IPS-11a (cell line): ENCODE data around the gene SFSWAP.
"Not testable (repeated sequence)": the region's sequence is repeated elsewhere in the genome, so short reads cannot be mapped to it uniquely, and the experiment has no call there.

Source experiments
- H3K4me3 ChIP-seq: one replicate; pipeline ENCODE4 v1.5.1; 2013; ENCODE audit warnings: low read depth, low read length, control low read depth

Gene SFSWAP

DNA sequence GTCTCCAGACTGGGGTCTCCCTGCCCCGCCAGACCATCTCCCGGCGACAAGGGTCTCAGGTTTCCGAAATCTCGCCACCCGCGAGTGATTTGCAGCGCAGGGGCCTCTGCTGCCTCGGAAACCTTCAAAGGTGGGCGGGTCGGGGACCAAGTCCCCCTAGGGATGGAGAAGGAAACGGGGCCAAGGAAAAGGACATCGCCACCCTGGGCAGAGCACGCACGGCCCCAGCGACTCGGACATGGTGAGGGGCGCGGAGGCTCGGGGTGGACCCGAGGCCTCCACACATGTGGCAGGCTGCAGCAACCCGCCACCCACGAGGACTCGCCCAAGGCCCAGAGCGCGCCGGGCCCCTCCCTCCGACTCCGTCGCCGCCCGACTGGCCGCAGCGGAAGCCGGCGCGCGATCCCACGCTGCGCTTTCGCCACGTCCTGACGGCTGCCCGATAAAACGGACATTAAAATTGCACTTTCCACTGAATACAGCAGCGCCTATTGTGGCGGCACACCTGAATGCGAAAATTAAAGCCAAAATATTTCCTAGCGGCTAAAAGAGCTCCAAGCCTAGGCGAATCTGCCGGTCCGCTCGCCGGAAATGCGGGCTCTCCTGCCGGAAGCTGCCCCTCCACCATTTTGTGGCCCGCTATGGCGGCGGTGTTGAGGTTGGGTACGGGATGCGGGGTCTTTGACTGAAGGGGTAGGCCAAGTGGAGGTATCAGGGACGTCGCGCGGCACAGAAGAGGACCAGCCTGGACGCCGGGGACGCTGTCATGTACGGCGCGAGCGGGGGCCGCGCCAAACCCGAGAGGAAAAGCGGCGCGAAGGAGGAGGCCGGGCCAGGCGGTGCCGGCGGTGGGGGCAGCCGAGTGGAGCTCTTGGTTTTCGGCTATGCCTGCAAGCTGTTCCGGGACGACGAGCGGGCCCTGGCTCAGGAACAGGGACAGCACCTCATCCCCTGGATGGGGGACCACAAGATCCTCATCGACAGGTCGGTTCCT lies at the start of gene SFSWAP:
SFSWAP (plus strand) TSS at position 627 of the 994 bp plus-strand sequence; CDS start at position 767, 140 bp downstream.
- peak within 1 kb of the TSS; percentile 100 for H3K4me3 ChIP-seq

DNA sequence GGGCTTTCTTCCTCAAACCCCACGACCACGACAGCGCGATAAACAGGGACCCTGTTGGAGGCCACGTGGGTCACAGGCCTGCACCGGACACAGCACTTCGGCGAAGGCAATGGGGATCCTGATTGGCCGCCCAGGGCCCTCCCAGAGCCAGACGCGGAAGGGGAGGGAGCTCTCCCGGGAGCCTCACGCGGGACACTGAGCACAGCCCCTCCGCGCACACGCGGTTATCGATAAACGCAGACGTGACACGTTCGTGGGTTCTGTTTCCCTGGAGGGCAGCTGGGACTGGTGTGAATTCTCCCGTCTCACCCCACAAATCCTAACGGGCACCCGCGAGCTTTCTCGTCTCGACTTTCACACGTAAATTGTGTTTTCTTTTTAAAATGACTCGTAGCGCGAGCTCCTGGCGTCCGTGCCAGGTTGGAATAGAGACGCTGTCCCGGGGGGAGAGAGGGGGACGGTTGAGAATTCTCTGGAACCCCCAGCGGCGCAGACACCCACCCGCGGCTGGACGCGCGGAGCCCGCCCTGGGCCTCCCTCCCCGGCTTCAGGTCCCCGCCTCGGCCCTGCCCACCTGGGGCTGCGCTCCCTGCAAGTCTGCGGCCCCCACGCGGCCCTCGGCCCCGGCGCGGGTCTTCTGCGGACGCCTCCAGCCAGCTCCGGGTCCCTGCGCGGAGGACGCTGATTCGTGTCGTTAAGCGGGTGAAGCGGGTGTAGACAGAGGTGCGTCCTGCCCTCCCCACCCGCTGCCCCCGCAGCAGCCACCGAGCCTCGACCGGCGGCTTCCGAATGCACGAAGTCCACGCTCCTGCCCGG lies 49.5 kb upstream of the SFSWAP start:
- not testable (repeated sequence) for H3K4me3 ChIP-seq

DNA sequence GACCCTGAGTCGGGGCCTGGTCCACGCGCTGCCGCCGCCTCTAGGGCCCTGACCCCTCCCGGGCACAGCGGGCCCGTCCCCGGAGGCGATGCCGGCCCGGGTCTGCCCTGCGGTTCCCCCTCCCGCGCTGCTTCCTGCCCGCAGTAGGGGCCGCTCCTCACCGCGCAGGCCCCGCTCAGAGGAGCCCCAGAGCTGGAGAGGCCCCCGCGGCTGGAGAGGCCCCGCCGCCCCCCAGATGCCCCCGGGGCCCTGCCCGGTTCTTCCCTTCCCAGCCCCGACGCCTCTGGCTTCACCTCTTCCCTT lies 49.0 kb upstream of the SFSWAP start:
- not testable (repeated sequence) for H3K4me3 ChIP-seq

DNA sequence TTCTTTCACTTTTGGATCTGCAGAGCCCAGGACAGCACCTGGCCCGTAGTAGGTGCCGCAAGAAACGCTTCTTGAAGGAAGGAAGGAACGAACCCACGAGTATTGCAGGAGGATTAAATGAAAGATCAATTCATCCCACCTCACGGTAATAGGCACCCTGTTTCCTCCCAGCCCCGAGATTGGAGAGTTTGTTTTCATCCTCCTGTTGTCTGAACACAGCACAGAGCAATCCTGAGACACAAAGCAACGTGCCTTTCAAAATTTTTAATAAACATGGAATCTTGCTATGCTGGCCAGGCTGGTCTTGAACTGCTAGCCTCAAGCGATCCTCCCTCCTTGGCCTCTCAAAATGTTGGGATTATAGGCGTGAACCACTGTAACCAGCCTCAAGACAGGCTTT lies 48.5 kb upstream of the SFSWAP start:
- H3K4me3 ChIP-seq = not testable (repeated sequence)

DNA sequence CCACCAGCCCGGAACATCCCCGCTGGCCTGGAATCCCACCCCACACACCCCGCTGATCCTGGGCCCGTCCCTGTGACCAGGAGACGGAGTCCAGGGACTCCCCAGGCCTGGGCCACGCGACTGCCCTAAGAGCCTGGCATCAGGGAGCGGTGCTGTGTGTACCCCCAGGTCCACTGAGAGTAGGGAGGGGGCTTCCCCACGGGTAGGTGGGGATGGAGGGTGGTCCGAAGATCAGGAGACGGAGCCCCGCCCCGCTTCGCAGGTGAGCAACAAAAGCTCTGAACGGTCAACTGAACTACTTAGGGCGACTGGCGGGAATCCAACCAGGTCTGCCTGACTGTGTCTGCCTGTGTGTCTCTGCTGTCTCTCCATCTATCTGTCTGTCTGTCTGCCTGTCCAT lies 45.2 kb upstream of the SFSWAP start:
- H3K4me3 ChIP-seq = not testable (repeated sequence)

DNA sequence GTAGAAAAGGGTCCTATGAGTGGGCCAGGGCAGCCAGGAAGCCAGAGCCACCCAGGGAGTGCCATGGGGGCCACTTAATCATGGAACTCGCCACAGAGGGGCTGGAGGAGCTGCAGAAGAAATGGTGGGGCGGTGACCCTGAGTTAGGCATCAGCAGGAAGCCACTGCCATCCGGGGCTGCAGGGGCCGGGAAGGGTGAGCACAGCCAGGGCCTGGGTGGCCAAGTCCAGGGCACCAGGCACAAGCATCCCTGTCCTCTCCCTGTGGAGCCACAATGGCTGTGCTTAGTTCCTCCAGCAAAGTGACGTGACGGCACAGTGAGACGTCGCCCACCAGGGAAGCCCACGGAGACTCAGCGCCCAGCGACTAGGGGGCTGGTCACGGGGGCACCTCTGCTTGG lies 44.4 kb upstream of the SFSWAP start:
- H3K4me3 ChIP-seq = not testable (repeated sequence)

DNA sequence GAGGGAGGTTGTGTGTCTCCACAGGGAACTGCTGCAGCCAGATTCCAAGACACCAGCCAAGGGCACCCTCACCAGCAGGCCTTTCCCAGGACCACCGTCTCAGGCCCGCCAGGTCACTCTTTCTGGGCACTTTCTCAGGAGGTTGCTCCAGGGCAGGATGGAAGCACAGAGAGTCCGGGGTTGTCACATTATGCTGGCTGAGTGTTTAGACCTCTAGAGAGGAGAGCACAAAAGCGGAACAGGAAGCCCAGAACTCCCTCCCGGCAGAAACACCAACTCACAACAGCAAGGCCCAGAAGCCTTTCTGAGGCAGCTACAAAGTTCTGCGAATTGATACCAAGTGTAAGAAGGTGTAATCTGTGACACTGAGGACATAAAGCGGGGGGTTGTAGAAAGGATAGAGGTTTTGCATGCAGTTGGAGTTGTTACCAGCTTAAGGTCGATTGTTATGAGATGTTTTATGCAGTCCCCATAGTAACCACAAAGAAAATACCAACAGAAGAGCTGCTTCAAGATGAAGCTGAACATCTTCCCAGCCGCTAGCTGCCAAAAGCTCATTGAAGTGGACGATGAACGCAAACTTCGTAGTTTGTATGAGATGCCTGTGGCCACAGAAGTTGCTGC lies 43.8 kb upstream of the SFSWAP start:
- H3K4me3 ChIP-seq = not testable (repeated sequence)

DNA sequence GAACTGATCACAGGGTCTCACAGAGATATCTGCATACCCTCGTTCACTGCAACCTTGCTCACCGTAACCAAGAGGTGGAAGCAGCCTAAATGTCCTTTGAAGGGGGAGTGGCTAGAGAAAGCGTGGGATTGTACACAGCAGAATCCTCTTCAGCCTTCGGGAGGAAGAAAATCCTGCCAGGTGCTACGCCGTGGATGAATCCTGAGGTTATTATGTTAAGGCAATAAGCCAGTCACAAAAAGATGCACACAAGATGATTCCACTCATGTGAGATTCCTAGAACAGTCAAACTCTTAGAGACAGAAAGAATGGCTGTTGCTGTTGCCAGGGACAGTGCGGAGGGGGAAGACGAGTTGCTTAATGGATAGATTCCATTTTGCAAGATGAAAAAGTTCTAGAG lies 39.6 kb upstream of the SFSWAP start:
- H3K4me3 ChIP-seq = no peak overlapping the region

DNA sequence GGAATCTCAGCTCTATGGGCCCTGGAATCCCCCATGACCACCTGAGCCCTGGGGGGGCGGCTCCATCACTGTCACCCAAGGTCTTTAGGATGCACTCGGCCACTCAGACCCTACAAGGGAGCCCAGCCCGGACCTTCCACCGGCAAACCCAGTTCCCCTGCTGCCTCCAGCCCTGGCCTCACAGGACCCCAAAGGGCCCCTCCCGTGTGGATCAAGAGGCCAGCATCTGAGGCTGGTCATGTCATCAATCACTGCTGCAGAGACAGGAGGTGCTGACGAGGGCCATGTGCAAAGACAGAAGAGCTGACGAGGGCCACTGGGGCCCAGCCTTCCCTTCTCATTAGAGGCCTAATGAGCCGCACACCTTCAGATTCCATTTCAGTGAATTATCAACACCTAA lies 39.0 kb upstream of the SFSWAP start:
- H3K4me3 ChIP-seq = no peak overlapping the region

DNA sequence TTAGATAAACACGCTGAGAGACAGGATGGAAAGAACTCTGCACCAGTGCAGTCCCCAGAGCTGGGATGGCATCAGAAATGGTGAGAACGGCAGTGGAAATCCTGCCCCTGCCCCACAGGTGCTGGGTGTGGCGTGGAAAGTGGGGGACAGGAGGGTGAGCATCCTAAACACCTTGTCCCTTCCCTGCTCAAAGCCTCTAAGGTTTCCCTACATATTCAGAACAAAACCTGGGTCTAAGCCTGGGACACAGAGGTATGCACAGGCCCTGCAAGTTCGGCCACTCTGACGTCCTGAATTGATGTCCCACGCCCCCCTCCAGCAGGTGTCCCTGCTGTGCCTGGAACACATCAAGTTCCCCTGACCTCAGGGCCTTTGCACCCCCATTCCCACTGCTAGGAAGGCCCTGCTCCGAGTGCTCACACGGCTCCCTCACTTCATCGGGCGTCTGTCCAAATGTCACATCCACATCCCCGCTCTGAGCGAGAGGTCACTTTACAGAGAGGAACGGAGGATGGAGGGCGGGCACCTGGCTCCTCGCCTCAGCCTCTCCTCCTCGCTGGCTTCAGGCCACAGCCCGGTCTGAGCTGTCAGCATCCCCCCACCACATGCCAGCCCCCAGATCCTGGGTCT lies 38.5 kb upstream of the SFSWAP start:
- no peak overlapping the region for H3K4me3 ChIP-seq

DNA sequence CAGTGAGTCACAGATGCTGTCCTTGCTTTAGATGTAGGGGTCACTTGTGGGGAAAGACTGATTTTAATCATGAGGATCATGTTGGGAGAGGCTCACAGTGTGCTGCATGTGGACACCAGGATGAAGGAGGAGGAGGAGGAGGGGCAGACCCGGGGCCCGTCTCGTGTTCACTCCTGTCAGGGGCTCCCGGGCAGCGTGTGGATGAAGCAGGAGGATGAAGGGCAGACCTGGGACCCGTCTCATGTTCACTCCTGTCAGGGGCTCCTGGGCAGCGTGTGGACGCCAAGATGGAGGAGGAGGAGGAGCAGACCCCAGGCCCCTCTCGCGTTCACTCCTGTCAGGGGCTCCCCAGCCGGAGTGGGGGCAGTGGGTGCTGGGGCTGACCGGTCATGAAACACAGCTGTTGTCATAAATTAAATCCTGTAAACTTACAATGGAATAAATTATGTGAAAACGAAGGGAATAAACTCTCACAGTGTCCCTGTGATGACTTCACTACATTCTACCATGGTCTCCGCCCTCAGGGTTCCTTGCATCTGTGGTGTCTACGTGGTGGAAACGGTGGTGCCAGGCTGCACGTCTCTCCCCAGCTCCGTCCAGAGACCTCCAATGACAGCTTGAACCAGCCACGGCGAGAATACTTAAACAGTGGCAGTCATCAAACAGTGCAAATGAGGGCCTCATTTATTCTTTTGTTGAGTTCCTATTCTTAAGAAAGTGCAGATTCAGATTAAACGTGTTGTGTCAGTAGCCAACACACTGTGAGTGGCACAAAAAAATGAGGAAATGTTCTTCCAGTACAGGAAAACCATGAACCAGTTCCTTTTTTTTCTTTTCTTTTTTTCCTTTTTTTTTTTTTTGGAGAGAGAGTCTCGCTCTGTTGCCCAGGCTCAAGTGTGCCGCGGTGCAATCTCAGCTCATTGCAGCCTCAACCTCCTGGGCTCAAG lies 37.7 kb upstream of the SFSWAP start:
- H3K4me3 ChIP-seq = no peak overlapping the region

DNA sequence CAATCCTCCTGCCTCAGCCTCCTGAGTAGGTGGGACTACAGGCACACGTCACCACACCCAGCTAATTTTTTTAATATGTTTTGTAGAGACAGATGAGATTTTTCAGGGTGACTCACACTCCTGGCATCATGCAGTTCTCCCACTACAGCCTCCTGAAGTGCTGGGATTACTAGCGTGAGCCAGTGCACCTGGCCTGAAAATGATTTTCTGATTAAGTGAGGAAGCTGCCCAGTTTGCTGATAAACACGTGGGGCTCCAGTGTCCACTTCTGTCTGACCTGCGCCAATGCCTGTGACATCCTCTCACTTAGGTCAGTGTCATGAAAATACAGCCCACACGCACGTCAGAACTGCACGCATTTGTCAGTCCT lies 37.0 kb upstream of the SFSWAP start:
- no peak overlapping the region for H3K4me3 ChIP-seq

DNA sequence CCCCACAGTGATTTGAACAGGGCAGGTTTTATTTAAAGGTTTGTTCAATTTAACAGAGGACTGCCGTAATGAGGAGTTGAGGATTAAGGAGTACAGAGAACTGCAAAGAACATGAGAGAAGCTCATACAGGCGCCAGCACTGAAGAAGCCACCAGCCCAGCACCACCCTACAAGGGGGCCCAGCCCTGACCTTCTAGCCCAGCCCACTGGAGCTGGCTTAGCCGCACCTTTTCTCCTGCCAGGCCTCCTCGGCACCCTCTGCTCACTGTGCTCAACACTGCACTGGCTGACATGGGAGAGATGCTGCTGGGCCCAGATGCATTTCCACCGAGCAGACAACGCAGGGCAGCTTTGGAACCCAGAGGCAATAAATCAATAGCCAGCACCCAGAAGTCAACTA lies 36.5 kb upstream of the SFSWAP start:
- H3K4me3 ChIP-seq = no peak overlapping the region

DNA sequence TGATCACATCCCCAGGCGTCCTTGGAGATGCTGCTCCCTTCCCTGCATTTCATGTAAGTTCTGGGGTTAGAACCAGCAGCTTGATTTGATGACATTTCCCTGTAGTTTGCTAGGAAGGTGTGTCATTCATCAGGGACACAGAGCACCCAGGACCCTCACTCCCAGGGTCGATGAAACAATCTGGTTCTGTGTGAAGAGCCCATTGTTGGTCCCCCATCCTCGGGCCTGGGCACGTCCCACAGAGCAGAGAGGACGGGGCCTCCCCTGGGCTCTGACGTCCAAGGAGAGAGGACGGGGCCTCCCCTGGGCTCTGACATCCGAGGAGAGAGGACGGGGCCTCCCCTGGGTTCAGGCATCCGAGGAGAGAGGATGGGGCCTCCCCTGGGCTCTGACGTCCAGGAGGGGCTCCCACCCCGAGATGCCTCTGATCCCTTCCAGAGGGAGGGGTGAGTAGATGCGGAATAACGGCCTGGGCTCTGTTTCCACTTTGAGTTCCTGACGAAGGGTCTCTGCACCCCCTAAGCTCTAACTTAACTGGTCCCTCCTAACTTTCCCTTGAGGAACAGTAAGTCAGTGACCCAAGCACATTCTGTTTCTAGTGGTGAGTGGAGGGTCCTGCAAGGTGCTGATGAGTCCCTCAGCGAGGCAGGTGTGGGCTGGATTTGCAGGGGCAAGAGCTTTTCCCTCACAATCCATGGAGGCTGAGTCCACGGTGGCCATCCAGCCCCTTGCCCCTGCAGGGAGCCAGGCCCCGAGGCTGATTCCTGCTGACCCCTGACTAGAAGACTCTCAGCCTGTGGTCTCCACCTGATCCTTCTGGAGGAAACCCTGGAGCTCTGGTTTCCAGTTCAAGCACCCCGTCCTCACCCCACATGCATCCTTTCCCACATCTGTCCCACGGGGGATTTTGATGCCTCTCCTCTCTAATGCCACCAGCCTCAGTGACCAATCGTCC lies 35.5 kb upstream of the SFSWAP start:
- no peak overlapping the region for H3K4me3 ChIP-seq

DNA sequence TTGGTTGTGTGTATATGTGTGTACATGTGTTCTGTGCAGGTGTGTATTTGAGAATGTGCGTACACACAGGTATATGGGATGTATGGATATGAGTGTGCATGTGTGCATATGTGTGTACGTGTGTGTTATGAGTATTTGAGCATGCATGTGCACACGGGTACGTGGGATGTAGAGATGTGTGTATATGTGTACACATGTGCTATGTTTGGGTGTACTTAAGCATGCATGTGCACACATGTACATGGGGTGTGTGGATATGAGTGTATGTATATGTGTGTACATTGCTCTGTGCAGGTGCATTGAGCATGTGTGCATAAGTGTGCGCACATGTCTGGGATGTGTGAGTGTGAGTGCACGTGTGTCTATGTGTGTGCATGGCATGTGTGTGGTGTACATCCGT lies 34.3 kb upstream of the SFSWAP start:
- no peak overlapping the region for H3K4me3 ChIP-seq

DNA sequence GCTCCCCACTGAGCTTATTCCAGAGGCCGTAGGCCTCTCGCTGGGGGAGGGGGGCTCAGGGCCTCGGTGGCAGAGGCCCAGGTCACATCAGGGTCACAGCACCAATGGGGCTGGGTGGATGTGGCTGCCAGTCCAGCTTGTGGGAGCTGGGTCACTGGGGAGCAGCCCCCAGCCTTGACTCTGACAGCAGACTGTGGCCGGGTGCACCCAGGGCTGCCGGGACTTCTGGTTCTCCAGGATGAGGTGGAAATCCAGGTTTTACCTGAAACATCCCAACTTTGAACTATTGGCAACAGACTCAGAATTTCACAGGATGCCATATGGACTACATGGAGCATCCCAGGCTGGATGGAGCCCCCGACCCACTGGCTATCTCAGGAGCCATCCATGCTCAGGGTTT lies 33.8 kb upstream of the SFSWAP start:
- not testable (repeated sequence) for H3K4me3 ChIP-seq

DNA sequence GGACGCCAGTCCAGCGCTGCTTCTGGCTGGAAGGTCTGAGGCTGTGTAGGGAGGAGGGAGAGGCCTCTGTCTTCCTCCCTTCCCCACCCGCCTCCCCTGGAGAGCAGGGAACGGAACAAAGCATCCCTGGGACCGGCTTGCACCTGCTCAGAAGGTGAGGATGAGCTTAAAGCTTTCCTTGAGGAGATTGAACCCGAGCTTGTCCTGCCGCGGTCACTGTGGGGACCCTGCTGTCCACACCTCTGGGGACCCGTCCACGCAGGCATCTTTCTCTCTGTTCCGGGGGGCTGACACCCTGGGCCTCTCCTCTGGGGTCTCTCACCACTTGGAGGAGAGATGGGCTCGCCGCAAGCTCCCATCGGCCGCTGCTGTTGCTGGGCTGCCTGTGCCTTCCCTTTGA lies 33.2 kb upstream of the SFSWAP start:
- H3K4me3 ChIP-seq = no peak overlapping the region

DNA sequence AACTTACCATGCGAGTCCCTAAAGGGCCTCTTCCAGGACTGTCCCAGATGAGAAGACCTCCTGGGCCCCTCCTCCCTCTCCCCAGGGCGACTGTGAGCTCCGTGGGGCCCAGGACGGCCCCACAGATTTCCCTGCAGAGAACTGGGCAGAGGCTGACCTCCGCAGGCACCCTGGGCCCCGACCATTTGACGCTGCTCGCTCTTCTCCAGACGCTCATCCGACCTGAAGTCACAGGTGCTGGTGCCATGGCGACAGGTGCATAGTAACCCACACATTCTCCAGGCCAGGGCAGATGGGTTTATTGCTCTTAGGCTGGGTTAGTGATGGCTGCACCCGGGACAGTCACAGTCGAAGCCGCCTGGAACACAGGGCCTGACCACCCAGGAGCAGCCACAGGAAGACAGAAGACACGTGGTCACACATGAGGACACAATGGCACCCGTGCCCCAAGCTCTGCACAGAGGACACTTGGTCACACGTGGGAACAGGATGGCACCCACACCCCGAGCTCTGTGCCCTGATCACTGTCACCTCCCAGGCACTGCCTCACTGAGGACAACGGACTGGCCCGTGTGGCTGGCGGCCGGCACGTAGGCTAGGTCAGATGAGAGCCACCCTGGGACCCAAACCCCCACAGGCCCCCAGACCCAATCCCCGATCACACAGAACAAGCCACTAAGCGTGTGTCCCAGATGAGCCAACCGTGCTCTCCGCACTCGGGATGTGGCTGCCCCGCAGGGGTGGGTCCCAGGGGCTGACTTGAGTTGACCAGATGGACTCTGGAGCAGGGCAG lies 32.3 kb upstream of the SFSWAP start:
- not testable (repeated sequence) for H3K4me3 ChIP-seq
